IPS-NIHi11 (cell line): Measurements from ENCODE around the gene SLC38A1.
A peak's percentile ranks its signal among the peaks of the same experiment; 100 is the strongest.
"Not testable (repeated sequence)": the region's sequence is repeated elsewhere in the genome, so short reads cannot be mapped to it uniquely, and the experiment has no call there.

Experiments used
- DNase-seq: peaks from one replicate; pipeline ENCODE4 v3.0.0; 2012; ENCODE audit warnings: mixed read lengths, low spot score

Gene SLC38A1

DNA sequence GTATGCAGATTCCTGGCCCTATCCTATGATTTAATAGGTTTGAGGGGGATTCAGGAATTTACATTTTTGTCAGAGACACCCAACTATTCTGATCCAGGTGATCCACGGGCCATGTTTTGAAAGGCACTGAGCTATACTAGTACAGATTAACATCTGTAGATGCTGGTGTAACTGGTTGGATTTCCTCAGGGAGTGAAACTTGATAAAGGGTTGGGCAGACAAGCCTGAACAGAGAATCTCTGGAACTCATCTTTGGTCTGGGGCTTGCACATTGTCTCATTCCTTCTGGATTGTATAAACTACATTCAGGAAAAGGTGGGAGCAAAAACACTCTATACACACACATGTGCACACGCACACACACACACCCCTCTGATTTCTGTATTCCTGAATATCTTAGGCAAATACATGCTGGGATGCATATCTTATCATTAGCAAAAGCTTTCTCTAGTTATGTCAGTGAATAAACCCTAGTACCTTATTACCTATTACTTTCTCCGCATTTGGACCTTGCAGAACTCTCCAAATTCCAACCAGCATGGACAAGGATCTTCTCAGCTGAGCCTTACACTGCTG is 104.6 kb downstream of the SLC38A1 start:
- no peak for DNase-seq

DNA sequence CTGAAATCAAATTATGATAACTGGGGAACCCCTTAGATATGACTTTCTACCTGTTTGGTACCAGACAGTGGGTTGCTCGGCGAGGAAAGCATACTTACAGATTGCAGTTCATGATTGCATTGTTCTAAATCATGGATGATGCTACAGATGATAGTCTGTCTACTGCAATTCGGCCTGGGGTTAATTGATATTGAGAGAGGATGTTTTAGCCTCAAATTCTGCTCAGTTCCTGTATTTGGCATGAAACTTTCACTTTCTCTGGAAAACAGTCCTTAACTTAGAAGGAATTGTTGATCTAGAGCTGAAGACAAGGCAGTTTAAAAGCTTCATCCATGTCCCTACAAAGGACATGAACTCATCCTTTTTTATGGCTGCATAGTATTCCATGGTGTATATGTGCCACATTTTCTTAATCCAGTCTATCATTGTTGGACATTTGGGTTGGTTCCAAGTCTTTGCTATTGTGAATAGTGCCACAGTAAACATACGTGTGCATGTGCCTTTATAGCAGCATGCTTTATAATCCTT is 106.2 kb downstream of the SLC38A1 start:
- DNase-seq: not testable (repeated sequence)

DNA sequence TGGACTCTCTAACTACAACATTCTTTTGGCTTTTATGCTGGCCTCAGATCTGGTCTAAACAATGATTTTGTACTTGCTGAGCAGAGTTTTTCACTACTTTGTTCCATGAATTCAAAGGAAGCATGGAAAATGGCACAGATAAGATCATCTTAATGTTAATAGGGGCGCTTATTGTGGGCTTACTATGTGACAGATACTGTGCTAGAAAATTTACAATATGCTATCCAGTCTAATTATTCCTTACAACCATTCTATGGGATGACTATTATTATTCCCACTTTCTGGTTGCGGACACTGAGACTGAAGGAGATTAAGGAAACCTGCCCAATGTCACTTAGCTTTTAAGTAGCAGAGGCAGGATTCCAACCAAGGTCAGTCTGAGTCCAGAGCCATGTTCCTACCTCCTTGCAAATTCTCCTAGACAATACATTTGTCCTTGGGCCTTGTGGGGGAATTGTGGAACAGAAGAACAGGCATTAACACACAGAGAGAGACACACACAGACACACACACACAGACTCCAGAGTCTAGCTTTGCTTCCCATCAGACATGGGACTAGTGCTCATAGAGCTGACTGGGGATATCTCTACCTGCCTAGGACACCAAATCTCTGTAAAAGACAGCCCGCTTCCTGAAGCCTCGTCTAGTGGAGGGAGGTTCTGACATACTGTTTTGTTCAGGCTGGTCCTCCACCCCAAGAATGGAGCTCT is 107.7 kb downstream of the SLC38A1 start:
- no peak for DNase-seq

DNA sequence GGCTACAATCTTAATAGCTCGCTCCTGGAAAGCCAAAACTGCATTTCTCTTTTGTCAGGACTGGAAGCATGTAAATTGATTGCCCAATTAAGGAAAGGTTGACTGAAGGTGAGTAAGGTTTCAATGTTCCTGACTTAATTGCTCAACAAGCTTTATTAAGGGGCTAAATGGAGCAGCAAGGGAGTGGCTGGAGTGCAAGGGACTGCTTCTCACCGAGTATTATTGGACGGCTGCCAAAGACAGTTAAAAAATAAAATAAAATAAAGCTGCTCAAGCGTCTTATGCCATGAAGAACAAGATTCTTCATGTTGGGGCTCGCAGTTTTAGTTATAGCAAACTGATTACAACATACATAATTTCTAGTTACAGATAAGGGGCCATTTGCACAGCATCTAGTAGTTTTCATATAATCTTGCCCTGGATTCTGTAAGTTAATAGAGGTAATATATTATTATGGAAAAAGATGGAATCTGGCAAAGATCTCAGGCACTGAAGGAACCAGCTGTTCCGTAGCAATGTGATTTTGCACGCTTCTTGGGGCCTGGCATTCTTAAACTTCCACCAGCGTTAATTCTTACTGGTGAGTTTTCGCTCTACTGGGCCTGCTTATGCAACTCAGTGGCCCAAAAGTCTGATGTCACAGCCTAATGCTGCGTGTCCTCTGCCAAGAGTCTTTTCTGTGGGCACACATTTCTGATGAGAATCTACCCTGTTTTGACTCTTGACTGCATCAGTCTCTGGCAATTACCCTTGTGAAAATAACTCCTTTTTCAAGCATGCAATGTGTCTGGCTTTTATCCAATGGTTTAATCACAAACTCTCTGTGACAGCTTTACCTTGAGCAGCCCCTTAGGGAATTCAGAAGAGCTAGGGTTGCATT is 108.5 kb downstream of the SLC38A1 start:
- peak; percentile 53 for DNase-seq

DNA sequence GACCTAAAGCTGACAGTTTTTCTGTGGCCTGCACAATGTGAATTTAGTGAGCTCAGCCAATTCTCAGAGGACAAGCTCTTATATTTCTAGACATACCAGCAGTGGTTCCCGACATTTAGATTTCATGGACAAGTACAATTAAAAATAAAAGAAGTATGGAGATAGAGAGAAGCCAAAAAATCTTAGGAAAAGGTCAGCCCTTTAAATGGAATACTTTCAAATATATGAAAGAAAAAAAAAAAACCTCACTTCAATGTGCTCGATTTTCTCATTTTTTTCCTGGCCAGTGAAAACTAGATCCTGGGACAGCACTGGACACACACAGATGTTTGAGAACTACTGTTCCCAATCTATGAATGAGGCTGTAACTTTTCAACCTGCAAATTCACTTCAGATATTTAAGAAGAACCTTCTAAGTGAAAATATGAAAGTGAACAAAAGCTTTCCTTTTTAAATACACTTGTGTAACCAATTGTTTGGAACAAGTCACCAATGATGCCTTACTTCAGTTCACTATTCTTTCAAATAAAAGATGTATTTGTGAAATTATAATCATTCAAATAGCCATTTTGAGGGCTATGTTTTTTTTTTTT is 109.4 kb downstream of the SLC38A1 start:
- DNase-seq: no peak

DNA sequence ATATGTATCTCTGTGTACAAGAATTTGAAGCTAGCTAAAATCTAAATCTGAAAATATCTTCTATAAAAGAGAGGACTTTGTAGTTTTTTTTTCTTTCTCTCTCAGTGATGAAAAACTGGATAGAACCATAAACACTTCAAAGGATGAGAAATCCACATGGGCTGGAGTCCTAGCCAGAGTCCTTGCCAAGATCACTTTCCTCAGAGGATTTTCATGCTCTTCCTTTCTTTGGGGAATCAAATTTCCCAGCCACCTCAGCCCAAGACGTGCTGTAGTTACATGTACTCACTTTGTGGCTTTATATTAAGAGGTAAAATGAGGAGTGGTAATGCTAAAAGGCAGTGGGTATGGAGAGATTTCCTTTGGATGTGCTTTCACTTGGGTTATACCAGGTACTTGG is 110.3 kb downstream of the SLC38A1 start:
- no peak for DNase-seq

DNA sequence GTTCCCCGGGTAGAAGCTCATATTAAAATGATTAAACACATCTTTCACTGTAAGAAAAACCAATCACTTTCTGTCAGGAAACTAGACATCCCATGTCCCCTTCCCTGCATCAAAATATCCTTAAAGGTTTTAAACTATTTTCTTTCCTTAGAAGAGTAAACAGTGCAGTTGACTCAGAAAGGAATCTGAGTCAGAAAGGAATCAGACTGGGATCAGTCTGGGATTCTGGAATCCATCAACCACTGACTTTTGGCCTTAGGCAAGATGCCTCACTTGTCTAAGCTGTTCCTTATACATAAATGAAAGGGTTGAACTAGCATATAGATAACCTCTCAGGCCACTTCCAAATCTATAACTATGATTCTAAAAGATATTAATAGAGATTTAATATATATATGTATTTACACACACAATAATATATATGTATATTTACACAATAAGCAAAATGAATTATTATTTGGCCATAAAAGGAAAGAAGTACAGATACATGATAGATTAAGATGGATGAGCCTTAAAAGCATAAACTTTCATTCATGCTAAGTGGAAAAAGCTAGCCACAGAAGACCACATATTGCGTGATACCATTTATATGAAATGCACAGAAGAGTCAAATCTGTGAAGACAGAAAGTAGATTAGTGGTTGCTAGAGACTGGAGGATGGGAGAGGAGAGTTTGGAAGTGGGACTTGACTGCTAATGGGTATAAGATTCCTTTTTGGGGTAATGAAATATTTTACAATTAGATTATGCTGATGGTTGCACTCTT is 114.4 kb downstream of the SLC38A1 start:
- DNase-seq: no peak

DNA sequence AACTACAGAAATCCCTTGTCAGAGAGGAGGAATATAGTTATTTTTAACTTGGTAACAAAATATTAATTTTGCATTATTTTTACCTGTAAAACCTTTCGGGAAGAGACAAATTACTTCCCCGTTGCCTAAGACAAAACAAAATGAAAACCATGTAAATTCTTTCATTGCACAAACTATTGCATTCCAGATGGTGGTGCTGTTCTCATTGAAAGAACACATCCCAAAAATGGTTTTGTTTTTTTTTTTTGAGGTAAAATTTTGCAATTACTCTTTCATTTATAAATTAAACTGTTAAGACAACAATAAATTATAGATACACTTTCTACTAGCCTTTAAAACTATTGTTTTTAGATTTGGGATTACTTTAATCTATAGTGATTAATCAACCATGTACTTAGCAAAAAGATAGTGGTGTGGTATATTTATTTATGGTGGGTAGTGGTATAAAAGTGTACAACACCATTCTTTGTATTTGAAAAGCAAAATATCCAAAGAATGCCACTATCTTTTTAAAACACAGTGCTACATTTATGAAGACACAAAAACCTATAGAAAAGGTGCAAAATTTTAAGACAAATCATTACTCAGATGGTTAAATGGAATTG is 115.5 kb downstream of the SLC38A1 start:
- DNase-seq: peak; percentile 40

DNA sequence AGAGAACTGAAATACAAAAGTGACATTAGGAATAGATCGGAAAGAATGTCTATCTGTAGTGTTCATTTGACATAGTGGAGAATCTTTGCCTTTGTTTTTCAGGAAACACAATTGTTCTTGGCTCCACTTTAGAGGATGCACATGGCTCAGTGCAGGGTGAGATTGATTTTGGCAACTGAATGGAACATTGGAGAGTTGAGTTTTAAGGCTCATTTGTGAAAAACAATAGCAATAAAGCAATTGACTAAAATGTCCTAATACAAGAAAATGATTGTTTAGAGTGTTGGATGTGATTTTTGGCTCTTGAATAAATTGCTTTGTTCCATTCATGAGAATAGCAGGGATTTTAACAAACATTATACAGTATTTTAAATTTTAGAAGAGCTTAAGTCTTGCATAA is 116.4 kb downstream of the SLC38A1 start:
- no peak for DNase-seq

DNA sequence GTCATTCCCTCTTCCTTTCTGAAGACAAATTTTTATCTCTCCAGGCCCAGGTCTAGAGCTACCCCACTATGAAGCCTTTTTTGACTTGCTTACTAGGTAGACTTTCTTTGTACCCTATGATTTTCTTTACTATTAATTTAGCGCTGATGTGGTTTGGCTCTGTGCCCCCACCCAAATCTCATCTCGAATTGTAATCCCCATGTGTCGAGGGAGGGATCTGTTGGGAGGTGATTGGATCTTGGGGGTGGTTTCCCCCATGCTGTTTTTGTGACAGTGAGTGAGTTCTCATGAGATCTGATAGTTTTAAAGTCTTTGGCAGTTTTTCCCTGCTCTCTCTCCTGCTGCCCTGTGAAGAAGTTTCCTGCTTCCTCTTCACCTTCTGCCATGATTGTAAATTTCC is 118.1 kb downstream of the SLC38A1 start:
- DNase-seq: no peak

DNA sequence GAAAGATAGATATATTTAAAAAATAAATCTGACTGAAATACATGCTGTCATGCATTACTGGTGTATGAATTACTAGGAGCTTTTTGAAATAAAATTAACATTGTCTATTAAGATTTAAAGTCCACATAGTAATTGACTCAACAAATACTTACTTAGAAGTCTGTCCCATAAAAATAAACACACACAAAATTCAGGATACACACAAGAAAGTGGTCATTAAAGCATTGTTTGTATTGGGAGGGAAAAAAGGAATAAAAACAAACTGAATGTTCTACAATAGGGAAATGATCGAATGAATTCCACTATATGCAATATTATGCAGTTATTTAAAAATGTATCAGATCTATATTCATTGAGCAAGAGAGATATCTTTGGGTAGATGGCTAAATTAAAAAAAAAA is 118.9 kb downstream of the SLC38A1 start:
- no peak for DNase-seq

DNA sequence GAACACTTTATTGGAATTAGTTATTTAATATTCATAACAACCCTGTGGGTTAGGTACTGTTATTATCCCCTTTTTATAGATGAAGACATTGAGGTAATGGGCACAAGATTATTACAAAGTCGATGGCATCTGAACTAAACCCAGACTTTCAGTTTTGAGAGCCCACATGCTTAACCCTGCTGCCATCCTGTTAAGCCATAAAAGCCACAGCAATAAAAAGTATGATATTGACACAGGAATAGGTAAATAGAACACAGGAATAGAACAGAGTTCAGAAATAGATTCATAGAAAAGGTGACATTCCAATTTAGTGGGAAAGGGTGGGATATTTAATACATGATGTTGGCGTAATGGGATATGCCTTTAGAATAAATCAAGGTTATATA is 119.8 kb downstream of the SLC38A1 start:
- no peak for DNase-seq

DNA sequence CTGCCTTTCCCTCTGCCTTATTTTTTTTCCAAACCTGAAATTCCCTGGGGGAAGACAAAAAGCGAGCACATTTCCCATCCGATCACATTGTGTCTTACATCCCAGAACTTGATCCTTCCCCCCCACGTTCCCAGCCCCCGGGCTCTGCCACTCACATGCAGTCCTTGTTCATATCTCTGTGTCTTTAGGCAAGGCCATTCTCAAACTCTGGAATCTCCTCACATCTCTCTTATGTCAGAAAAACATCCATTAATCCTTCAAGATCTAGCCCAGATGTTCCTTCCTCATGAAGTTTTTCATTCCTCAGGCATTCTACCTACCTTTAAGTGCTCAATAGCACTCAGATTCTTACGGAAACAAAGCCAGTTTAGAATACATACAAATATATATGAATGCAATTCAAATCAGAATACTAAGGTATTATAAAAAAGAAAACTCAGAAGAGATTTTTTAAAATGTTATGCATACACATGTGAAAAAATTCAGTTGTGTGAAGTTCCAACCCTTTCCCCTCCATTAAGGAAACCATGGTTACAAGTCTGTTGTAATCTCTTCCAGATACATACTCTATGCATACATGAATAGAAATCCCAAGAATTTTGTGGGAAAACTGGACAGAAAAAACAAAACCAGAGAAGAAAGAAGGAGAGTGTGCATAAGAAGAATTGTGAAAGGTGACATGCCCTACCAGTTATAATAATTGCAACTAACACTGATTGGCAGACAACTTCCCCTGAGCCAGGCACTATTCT is 120.3 kb downstream of the SLC38A1 start:
- no peak for DNase-seq

DNA sequence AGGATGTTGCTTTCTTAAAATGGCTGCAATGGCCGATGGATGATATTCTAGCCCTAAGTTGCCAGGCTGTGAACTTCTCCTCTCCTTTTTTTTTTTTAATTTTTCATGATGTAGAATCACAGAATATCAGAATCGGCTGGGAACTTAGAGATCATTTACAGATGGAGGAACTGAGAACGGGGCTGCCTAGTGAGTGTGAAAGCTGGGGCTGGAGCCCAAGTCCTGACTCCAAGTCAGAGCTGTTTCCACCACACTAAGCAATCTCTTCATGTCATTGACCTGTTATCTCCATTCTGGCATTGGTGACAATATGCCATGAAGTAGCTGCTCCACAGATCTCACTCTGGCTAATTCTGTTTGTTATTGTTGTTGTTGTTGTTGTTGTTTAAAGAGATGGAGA is 121.7 kb downstream of the SLC38A1 start:
- DNase-seq: no peak

DNA sequence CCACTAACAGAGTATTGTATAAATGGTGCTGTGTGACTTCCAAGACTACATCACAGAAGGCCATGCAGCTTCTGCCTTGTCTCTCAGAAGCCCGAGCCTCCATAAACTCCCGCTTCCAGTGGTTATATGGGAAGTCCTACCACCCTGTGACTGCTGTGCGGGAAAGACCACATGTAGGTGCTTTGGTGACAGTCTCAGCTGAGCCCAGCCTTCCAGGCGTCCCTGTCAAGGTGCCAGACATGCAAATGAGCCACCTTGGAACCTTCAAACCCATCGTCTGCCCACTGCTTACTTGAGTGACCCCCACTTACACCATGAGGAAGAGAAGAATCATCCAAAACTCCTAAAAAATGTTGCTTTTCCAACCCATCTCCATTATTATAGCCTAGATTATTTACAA is 123.0 kb downstream of the SLC38A1 start:
- no peak for DNase-seq

DNA sequence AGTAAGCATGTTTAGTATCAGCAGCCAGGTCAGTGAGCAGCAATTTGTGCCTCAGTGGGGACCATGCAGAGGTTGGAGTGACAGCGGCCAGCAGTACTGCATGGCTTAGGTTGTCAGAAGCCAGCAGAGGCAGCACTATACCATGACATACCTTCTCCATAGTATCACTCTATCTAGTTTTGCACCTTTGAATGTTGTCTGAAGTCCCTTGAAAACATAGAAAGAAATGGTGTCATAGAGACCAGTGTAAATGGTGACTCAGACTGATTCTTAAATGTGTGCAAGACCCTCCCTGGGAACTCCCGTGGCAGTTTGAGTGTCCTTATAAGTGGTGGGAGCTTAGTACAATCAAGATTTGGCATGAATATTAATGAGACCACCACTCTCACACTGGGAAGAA is 124.4 kb downstream of the SLC38A1 start:
- no peak for DNase-seq

DNA sequence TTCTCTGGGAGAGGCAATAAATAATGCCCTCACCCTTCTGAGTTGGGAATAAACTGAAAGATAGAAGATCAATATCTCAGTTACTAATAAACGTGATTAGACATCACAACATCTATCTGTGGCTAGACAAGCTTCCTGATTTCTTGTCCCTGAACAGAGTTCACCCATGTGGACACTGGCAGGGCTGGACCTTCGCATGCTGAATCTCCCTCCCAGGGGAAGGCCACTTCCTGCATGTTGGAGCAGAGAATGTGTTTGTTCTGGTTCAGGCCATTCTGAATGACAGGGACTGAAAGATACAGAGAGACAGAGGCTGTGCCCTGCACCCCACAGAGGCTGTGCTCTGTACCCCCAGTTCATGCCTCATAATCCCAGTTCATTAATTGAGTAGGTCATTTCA is 132.6 kb downstream of the SLC38A1 start:
- DNase-seq: no peak

DNA sequence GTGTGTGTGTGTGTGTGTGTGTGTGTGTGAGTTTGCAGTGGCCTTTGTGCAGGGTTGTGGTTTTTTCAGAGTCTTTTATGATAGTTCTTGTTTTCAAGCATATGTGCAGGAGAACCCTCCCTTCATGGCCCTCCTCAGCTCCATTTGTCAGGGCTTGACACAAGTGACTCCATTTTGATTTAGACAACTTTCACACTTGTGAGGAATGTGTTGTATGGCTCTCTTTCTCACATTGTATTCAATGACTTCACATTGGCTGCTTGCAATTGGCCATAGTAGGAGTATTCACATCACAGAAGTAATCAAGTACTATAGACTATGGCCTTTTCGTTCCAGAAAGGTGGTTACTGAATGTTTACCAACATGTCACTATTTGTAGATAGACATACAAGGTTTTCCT is 133.1 kb downstream of the SLC38A1 start:
- no peak for DNase-seq

DNA sequence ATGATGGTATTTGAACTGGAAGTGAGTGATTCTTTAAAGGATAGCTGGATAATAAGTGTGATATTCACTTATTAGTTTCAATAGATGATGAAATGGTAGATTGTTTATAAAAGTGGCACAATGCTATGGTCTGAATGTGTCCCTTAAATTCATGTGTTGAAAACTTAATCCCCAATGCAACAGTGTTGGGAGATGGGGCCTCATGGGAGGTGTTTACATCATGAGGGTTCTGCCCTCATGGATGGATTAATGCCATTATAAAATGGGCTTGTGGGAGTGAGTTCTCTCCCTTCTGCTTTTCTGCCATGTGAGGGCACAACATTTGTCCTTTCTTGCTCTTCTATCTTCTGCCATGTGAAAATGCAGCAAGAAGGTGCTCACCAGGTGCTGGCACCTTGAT is 134.0 kb downstream of the SLC38A1 start:
- DNase-seq: no peak

DNA sequence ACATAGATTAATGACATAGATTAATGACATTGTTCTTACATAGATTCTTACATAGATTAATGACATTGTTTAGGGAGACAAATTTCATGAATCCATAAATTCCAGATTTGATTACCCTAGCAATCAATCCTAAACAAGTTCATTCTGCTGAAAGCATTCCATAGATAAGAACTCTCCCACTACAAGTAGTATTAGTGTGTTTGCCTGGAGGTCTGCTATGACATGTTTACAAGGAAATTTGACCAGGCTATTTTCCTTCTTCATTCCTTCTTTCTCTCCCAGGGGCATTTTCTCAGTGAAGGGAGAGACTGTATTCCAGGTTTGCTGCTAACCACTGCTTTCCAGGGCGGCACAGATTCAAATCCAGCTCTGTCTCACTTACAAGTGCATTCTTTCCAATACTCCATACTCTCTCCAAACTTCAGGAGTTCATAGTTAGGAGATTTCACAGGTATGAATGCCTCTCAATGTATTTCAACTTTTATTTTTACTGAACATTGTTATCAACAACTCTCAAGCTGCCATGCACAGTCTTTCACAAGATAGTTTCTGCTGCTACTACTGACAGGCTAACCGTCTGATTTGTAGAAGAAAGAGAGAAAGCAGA is 134.5 kb downstream of the SLC38A1 start:
- DNase-seq: no peak
